Stimulated activated memory B cell treated with anti-CD40 and anti-IgM and Interleukin-4, amounts not matched to agents 10 μg/mL and 1 μg/mL and 100 μg/mL, for 72 hours (primary cell): ENCODE data around the gene DDX54.
A peak's percentile ranks its signal among the peaks of the same experiment; 100 is the strongest.

Experiments used
- ATAC-seq: fragments of 150-1000 bp; cut with Tn5 transposase; 2 replicates; pipeline ENCODE4 v1.10.0; 2021
- H3K27ac Mint-ChIP-seq: one replicate; pipeline ENCODE4 v1.8.0; 2022; ENCODE audit warnings: mild to moderate bottlenecking, mixed read lengths
- H3K27me3 Mint-ChIP-seq: one replicate; pipeline ENCODE4 v1.8.0; 2022; ENCODE audit warnings: mixed read lengths
- H3K36me3 Mint-ChIP-seq: one replicate; pipeline ENCODE4 v1.8.0; 2022; ENCODE audit warnings: mixed read lengths
- H3K4me1 Mint-ChIP-seq: one replicate; pipeline ENCODE4 v1.8.0; 2022; ENCODE audit warnings: mixed read lengths
- H3K4me3 Mint-ChIP-seq: one replicate; pipeline ENCODE4 v1.8.0; 2022; ENCODE audit warnings: mild to moderate bottlenecking, moderate library complexity, mixed read lengths
- H3K9me3 Mint-ChIP-seq: one replicate; pipeline ENCODE4 v1.8.0; 2022; ENCODE audit warnings: mixed read lengths

Gene DDX54

GRCh38 chr12:113202300-113203075 lies 17.2 kb upstream of the DDX54 start:
- H3K36me3 Mint-ChIP-seq = no peaks in the 10 kb centered on the region
- no peak overlapping the region for H3K4me3 Mint-ChIP-seq
- H3K9me3 Mint-ChIP-seq = no peaks in the 10 kb centered on the region
- H3K27ac Mint-ChIP-seq = peak overlapping the region; percentile 67
- no peak for ATAC-seq
- no peaks in the 10 kb centered on the region for H3K27me3 Mint-ChIP-seq
- peaks cover 38% of the 10 kb centered on the region for H3K4me1 Mint-ChIP-seq

GRCh38 chr12:113201187-113202177 lies 16.2 kb upstream of the DDX54 start:
- no peaks in the 10 kb centered on the region for H3K27me3 Mint-ChIP-seq
- no peak overlapping the region for H3K4me3 Mint-ChIP-seq
- peaks cover 37% of the 10 kb centered on the region for H3K4me1 Mint-ChIP-seq
- no peaks in the 10 kb centered on the region for H3K36me3 Mint-ChIP-seq
- ATAC-seq = no peak
- peak overlapping the region; percentile 67 for H3K27ac Mint-ChIP-seq
- H3K9me3 Mint-ChIP-seq = no peaks in the 10 kb centered on the region

GRCh38 chr12:113200021-113200797 lies 14.9 kb upstream of the DDX54 start:
- Mint-ChIP-seq H3K27me3 (no peaks in the 10 kb centered on the region), H3K4me1 (peaks cover 35% of the 10 kb centered on the region), H3K9me3 (no peaks in the 10 kb centered on the region), H3K4me3 (no peak overlapping the region), H3K36me3 (no peaks in the 10 kb centered on the region), H3K27ac (peak overlapping the region; percentile 67)
- no peak for ATAC-seq

GRCh38 chr12:113198296-113198695 lies 13.0 kb upstream of the DDX54 start:
- peaks cover 6% of the 10 kb centered on the region for H3K36me3 Mint-ChIP-seq
- H3K27ac Mint-ChIP-seq = peak overlapping the region; percentile 8
- no peak overlapping the region for H3K4me3 Mint-ChIP-seq
- no peaks in the 10 kb centered on the region for H3K27me3 Mint-ChIP-seq
- no peak for ATAC-seq
- no peaks in the 10 kb centered on the region for H3K9me3 Mint-ChIP-seq
- peaks cover 22% of the 10 kb centered on the region for H3K4me1 Mint-ChIP-seq

GRCh38 chr12:113197518-113198077 lies 12.3 kb upstream of the DDX54 start:
- H3K4me1 Mint-ChIP-seq = peaks cover 22% of the 10 kb centered on the region
- peaks cover 9% of the 10 kb centered on the region for H3K36me3 Mint-ChIP-seq
- no peaks in the 10 kb centered on the region for H3K9me3 Mint-ChIP-seq
- H3K4me3 Mint-ChIP-seq = no peak overlapping the region
- peak overlapping the region; percentile 55 for H3K27ac Mint-ChIP-seq
- H3K27me3 Mint-ChIP-seq = no peaks in the 10 kb centered on the region
- no peak for ATAC-seq

- Mint-ChIP-seq H3K4me3 (no peak overlapping the region), H3K36me3 (peaks cover 15% of the 10 kb centered on the region), H3K27ac (peak overlapping the region; percentile 55), H3K4me1 (peaks cover 22% of the 10 kb centered on the region), H3K27me3 (no peaks in the 10 kb centered on the region), H3K9me3 (no peaks in the 10 kb centered on the region)
- peak; percentile 94 for ATAC-seq
These were observed 11.7 kb upstream of the DDX54 start for GRCh38 chr12:113196990-113197389.

GRCh38 chr12:113196582-113196981 lies 11.3 kb upstream of the DDX54 start:
- Mint-ChIP-seq H3K4me3 (no peak overlapping the region), H3K27me3 (no peaks in the 10 kb centered on the region), H3K27ac (no peak overlapping the region), H3K36me3 (peaks cover 19% of the 10 kb centered on the region), H3K4me1 (peaks cover 22% of the 10 kb centered on the region), H3K9me3 (no peaks in the 10 kb centered on the region)
- no peak for ATAC-seq

- Mint-ChIP-seq H3K4me1 (peaks cover 17% of the 10 kb centered on the region), H3K36me3 (peaks cover 29% of the 10 kb centered on the region), H3K9me3 (no peaks in the 10 kb centered on the region), H3K27ac (peak overlapping the region; percentile 34), H3K4me3 (no peak overlapping the region), H3K27me3 (no peaks in the 10 kb centered on the region)
- no peak for ATAC-seq
These were observed 10.3 kb upstream of the DDX54 start for GRCh38 chr12:113195598-113195997.

- no peak overlapping the region for H3K4me3 Mint-ChIP-seq
- no peak for ATAC-seq
- peaks cover 17% of the 10 kb centered on the region for H3K4me1 Mint-ChIP-seq
- H3K27ac Mint-ChIP-seq = no peak overlapping the region
- peaks cover 29% of the 10 kb centered on the region for H3K36me3 Mint-ChIP-seq
- no peaks in the 10 kb centered on the region for H3K9me3 Mint-ChIP-seq
- no peaks in the 10 kb centered on the region for H3K27me3 Mint-ChIP-seq
These were observed 9.7 kb upstream of the DDX54 start for GRCh38 chr12:113194971-113195391.

GRCh38 chr12:113191227-113191626 lies 5.9 kb upstream of the DDX54 start:
- Mint-ChIP-seq H3K4me1 (peaks cover 14% of the 10 kb centered on the region), H3K36me3 (peaks cover 49% of the 10 kb centered on the region), H3K27ac (no peak overlapping the region), H3K9me3 (no peaks in the 10 kb centered on the region), H3K4me3 (no peak overlapping the region), H3K27me3 (no peaks in the 10 kb centered on the region)
- ATAC-seq = no peak

- Mint-ChIP-seq H3K27ac (no peak overlapping the region), H3K4me1 (peaks cover 17% of the 10 kb centered on the region), H3K4me3 (no peak overlapping the region), H3K27me3 (no peaks in the 10 kb centered on the region), H3K36me3 (peaks cover 51% of the 10 kb centered on the region), H3K9me3 (no peaks in the 10 kb centered on the region)
- ATAC-seq = no peak
These were observed 5.5 kb upstream of the DDX54 start for GRCh38 chr12:113190761-113191160.

GRCh38 chr12:113189361-113189760 lies 4.1 kb upstream of the DDX54 start:
- H3K27me3 Mint-ChIP-seq = no peaks in the 10 kb centered on the region
- no peak for ATAC-seq
- no peaks in the 10 kb centered on the region for H3K9me3 Mint-ChIP-seq
- H3K27ac Mint-ChIP-seq = no peak overlapping the region
- H3K36me3 Mint-ChIP-seq = peaks cover 51% of the 10 kb centered on the region
- H3K4me3 Mint-ChIP-seq = no peak overlapping the region
- peaks cover 17% of the 10 kb centered on the region for H3K4me1 Mint-ChIP-seq

- peaks cover 40% of the 10 kb centered on the region for H3K36me3 Mint-ChIP-seq
- peak overlapping the region; percentile 88 for H3K4me3 Mint-ChIP-seq
- H3K27ac Mint-ChIP-seq = peak overlapping the region; percentile 97
- no peaks in the 10 kb centered on the region for H3K27me3 Mint-ChIP-seq
- peaks cover 26% of the 10 kb centered on the region for H3K4me1 Mint-ChIP-seq
- no peak for ATAC-seq
- H3K9me3 Mint-ChIP-seq = no peaks in the 10 kb centered on the region
These were observed 1.5 kb upstream of the DDX54 start for GRCh38 chr12:113186666-113187325.

- no peak for ATAC-seq
- H3K27me3 Mint-ChIP-seq = no peaks in the 10 kb centered on the region
- peaks cover 26% of the 10 kb centered on the region for H3K4me1 Mint-ChIP-seq
- H3K36me3 Mint-ChIP-seq = peaks cover 33% of the 10 kb centered on the region
- peak overlapping the region; percentile 97 for H3K27ac Mint-ChIP-seq
- H3K4me3 Mint-ChIP-seq = peak overlapping the region; percentile 88
- H3K9me3 Mint-ChIP-seq = no peaks in the 10 kb centered on the region
These were observed 721 bp upstream of the DDX54 start for GRCh38 chr12:113186033-113186365.
